NOMO-1 (cell line): Measurements from ENCODE around the gene TTC28.
A peak's percentile ranks its signal among the peaks of the same experiment; 100 is the strongest.

Experiments
- DNase-seq, 2 experiments: peaks; one replicate each; lab custom pipeline; 2025; ENCODE audit not compliant: unreplicated experiment in 2 of 2; lab: John Stamatoyannopoulos, UW

Gene TTC28

DNA sequence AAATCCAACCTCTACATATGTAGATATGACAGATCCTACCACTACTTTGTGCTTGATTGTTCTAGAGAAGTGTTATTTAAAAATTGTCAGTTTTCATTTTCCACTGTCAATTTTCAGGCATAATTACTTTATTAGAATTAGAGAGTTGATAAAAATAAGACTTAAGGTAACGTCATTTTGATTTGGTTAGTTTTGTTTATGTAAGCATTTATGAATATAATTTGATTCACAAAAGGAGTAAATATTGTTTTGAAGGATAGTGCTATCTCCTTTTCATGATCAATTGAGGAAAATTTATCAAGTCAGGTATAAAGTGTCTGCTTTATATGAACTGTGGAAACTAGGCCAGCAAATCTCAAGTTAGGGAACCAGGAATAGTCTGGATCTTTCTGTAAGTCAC lies 718.0 kb downstream of the TTC28 start:
- DNase-seq: no peak

DNA sequence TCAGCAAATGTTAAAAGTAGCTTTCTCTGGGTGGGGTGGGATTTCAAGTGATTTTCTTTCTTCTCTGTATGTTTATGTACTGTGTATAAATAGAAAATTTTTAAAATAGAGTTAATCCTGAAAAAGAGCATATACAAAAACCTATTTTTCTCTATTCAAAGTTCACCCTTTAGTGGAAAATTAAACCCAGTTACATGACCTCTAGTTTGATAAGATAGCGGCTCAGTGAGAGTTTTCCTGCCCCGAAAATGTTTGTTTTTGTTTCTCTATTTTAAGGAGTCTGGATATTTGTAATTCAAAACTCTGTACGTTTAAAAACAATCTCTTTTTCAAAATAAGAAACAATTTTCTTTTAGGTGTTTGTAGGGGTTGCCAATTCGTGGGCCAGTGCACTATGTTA lies 718.5 kb downstream of the TTC28 start:
- no peak for DNase-seq

DNA sequence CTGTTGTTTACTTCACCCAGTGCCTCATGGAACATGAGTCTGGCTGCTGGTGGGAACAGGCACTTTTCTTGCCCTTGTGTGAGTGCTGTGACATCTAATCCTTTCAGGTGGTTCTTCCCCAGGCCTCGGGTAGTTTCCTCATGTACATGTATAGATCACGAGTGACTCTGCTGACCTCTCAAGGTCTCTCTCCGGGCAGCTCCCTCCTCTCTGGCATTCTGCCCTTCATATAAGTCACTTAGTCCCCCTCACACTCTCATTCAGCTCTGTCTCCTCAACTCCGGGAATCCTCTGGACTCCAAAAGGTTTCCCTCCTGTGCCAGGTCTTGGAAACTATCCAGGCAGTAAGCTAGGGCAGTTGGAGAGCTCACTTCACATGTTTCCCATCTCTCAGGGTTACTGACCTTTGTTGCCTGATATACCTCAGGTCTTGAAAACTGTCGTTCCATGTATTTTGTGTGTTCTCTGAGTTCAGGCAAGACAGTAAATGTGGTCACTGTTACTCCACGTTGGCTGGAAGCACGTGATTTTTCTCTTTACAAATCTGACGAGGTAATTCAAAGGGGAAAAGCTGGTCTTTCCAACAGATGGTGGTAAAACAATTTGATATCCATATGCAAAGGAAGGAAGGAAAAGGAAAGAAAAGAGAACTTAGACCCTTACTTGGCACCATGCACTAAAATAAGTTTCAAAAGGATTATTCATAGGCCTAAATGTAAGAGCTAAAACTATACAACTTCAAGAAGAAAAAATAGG lies 720.1 kb downstream of the TTC28 start:
- DNase-seq: no peak

DNA sequence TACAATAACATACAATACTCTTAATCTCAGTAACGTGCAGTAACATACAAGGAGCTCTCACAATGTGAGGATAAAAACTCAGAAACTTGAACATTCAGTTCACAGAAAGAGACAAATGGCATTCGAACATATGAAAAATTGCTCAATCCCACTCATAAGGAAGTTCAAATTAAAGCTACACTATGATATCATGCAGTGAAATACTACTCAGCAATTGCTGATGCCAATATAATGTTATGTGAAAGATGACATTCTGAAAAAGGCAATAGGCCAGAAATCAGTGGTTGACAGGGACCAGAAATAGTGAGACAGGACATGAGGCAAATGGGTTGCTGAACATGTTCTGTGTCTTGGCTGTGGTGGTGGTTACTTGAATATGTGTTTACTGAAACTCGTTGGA lies 726.9 kb downstream of the TTC28 start:
- peak in 1 of 2 experiments; percentile 5 for DNase-seq

DNA sequence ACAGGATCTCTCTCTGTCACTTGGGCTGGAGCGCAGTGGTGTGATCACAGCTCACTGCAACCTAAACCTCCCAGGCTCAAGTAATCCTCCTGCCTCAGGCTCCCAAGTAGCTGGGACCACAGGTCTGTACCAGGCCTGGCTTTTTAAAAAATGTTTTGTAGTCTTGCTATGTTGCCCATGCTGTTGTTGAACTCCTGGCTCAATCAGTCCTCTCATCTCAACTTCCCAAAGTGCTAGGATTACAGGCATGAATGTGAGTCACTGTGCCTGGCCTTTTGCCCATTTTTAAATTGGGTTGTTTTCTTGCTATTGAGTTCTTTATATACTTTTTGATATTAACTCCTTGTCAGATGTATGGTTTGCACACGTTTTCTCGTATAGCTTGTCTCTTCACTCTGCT lies 727.5 kb downstream of the TTC28 start:
- no peak for DNase-seq

DNA sequence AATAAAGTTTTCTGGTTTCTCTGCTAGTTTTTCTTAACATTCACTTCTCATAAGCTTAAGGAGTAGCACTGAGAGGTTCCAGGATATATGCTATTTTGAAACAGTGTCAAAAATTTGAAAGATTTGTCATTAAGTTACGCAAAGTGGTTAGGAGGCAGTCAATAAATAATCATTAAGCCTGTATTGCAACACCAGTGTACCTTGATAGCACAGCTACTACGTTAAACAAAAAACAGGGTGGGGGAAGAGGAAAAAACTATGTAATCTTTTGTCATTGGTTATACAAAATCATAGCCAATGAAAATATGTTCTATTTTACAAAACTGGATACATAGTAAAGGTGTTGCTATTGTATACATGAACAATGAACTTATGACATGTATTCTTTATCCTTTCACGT lies 730.2 kb downstream of the TTC28 start:
- no peak for DNase-seq

DNA sequence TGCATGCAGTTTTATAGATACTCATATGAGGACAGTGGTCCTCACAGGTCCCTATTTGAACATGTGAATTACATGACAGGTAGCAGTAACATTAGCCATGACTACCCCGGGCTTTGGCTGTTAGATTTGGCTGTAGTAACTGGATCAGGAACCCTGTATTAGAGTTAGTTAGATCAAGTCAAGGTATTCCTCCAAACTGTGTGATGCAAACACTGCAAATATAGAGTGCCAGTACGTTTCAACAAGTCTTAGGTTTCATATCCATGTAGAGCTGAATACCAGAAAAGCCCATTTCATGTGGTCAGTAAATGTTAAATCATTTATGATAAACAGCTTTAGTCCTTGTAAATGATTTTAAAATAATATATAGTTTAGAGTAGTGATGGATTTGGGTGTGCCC lies 731.1 kb downstream of the TTC28 start:
- DNase-seq: no peak

DNA sequence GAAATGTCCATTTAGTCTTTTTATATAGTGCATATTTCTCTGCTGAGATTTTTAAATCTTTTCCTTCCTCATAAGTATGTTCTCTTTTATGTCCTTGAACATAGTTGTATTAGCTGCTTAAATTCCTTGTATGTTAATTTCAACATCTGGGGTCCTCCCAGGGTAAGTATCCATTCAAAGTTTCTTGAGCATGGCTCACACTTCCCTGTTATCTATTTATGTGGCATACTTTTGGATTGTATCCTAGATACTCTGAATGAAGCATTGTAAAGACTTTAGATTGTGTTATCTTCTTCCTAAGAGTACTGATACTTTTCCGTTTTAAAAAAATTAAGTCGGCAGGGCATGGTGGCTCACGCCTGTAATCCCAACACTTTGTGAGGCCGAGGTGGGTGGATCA lies 732.2 kb downstream of the TTC28 start:
- no peak for DNase-seq

DNA sequence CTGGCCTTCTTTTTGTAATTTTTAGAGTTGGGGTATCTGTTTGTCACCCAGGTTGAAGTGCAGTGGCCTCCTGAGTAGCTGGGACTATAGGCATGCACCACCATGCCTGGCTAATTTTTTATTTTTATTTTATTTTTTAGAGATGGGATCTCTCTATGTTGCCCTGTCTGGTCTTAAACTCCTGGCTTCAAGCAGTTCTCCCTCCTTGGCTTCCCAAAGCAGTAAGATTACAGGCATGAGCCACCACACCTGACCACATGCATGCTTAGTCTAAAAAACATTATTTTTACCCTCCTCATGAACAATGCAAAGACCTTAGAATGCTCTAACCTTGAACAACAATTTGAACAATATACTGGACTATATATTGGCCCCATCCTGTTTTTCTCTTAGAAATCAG lies 738.5 kb downstream of the TTC28 start:
- no peak for DNase-seq

DNA sequence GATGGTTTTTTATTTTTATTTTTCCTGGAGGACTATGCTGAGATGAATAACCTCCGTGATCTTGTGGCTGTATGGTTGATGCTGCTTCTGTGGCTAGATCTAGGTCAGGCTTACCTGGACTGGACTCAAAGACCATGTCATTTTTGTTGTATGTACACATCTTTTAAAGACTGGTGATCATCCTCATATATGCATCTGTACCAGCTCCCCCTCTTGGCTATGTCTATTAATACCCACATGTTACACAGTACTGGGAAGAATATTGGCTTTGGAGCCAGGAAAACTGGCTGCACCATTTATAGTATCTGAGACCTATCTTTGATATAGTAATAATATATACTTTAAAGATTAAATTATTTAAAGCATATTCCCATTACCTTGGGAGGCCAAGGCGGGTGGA lies 742.2 kb downstream of the TTC28 start:
- DNase-seq: no peak

DNA sequence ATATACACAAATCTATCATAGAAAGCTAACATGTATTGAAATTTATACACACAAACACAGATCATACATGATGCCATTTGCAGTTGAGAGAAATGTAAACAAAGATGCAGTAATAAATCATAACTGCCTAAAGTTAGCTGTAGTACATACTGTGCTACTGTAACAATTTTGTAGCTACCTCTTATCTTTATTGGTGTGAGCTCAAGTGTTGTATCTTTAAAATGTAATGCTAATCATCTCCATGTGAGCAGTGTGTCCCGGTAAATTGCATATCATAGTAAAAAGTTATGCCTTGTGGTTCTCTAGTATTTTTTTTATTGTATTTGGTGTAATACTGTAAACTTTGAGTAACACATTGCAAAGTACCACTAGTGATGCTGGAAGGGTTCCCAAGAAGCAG lies 743.7 kb downstream of the TTC28 start:
- no peak for DNase-seq

DNA sequence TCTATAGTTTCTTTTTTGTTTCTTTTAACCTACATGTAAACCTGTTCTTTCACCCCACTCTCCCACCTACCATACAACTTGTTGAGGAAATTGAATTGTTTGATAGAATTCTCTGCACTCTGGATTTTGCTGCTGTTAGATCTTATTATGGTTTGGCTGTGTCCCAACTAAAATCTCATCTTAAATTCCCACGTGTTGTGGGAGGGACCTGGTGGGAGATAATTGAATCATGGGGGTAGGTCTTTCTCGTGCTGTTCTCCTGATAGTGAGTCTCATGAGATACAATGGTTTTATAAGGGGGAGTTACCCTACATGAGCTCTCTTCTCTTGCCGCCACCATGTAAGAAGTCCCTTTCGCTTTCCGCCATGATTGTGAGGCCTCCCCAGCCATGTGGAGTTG lies 745.6 kb downstream of the TTC28 start:
- no peak for DNase-seq

DNA sequence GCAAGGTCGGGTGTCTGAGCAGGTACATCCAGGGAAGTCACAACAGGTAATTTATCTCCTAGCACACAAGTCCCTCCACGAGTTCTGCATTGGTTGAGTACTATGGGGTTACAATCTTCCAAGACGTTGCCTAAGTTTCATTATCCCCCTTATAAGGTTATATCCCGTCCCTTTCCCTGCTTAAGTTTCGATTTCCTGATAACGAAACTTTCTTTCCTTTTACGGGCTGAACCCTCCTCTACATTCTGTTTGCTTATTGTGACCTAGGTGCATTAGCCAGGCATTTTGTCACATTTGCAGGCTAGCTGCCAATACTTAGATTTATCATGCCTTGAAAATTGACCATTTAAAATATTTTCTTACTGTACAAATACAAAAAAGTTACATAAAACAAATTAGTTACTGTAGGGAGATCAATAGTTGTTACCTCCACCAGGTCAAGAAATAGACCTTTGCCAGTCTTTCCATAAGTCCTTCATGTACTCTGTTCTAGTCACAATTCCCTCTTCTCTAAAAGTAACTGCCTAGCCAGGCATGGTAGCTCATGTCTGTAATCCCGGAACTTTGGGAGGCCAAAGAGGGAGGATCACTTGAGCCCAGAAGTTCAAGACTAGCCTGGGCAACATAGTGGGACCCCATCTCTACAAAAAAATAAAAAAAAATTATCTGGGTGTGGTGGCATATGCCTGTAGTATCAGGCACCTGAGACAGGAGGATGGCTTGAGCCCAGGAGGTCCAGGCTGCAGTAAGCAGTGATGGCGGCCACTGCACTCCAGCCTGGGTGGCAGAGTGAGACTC lies 746.3 kb downstream of the TTC28 start:
- DNase-seq: no peak

DNA sequence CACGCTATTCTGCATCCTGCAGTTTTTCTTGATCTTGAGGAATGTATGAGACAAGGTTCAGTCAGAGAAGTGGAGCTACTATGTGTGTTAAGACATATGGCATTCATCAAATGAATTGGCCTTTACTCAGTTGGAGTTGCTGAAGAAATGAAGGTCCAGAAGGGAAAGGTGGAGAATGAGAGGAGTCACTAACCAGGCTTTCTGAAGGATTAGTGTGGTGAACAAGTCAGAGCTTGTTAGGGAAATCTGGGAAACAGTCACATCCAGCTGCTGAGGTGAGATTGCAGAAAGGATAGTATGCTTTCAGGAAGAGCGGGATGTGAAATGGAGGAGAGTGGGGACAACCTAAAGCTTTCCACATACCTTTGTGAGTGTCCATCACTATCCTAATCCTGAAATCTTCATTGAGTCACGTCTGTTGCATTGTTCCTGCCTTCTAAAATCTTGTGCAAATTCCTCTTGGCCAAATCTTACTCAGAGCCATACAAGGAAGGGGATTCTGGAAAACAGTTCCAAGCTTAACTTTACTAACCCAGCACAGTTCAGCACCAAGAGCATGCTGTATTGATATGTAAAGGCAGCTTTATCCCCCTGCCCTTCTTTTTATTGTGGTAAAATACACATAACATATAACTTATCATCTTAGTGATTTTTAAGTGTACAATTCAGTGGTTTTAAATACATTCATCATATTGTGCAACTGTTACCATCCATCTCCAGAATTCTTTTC lies 749.1 kb downstream of the TTC28 start:
- no peak for DNase-seq
